Duodenal mucosa (tissue), 2 donors: ENCODE results near the gene RAPGEF2.

Source experiments
- H3K27ac ChIP-seq: one replicate; pipeline ENCODE4 v1.7.0; 2013; ENCODE audit warnings: low read depth, low read length
- H3K27me3 ChIP-seq, 2 donors: one replicate each; pipeline ENCODE4 v1.7.0; 2013; ENCODE audit warnings: low read length in 2 of 2, control low read depth in 1 of 2; ENCODE audit not compliant: insufficient read depth in 2 of 2, control insufficient read depth in 1 of 2
- H3K36me3 ChIP-seq, 2 donors: one replicate each; pipeline ENCODE4 v1.7.0; 2013; ENCODE audit warnings: low read length in 2 of 2, control low read depth in 1 of 2; ENCODE audit not compliant: insufficient read depth in 2 of 2, control insufficient read depth in 1 of 2
- H3K4me1 ChIP-seq, 2 donors: one replicate each; pipeline ENCODE4 v1.7.0; 2013; ENCODE audit warnings: low read length in 2 of 2, control low read depth in 1 of 2; ENCODE audit not compliant: insufficient read depth in 2 of 2, control insufficient read depth in 1 of 2
- H3K4me3 ChIP-seq, 2 donors: one replicate each; pipeline ENCODE4 v1.7.0; 2013; ENCODE audit warnings: low read length in 2 of 2, low read depth in 1 of 2
- H3K9ac ChIP-seq, 2 donors: one replicate each; pipeline ENCODE4 v1.7.0; 2013; ENCODE audit warnings: low read length in 2 of 2, low read depth in 1 of 2
- H3K9me3 ChIP-seq, 2 donors: one replicate each; pipeline ENCODE4 v1.7.0; 2013; ENCODE audit warnings: low read length in 2 of 2, control low read depth in 1 of 2; ENCODE audit not compliant: control insufficient read depth in 1 of 2

Gene RAPGEF2

GRCh38 chr4:159379836-159380235, 277.0 kb downstream of the RAPGEF2 start:
- no peaks in the 10 kb centered on the region for H3K4me1 ChIP-seq
- H3K27ac ChIP-seq, result no peak overlapping the region
- no peaks in the 10 kb centered on the region for H3K9me3 ChIP-seq
- H3K4me3 ChIP-seq, result no peak overlapping the region
- H3K27me3 ChIP-seq, result no peaks in the 10 kb centered on the region
- no peak overlapping the region for H3K9ac ChIP-seq
- H3K36me3 ChIP-seq, result no peaks in the 10 kb centered on the region

- H3K9ac ChIP-seq, result no peak overlapping the region
- no peaks in the 10 kb centered on the region for H3K4me1 ChIP-seq
- no peak overlapping the region for H3K27ac ChIP-seq
- no peak overlapping the region for H3K4me3 ChIP-seq
- H3K9me3 ChIP-seq, result no peaks in the 10 kb centered on the region
- H3K36me3 ChIP-seq, result no peaks in the 10 kb centered on the region
- H3K27me3 ChIP-seq, result no peaks in the 10 kb centered on the region
Measured at GRCh38 chr4:159382856-159383561, 280.1 kb downstream of the RAPGEF2 start.

- Histone ChIP-seq H3K4me1 (no peaks in the 10 kb centered on the region), H3K27me3 (no peaks in the 10 kb centered on the region), H3K27ac (no peak overlapping the region)
Measured at GRCh38 chr4:159383562-159383931, 280.7 kb downstream of the RAPGEF2 start.

GRCh38 chr4:159384017-159384416, 281.1 kb downstream of the RAPGEF2 start:
- Histone ChIP-seq H3K27ac (no peak overlapping the region), H3K27me3 (no peaks in the 10 kb centered on the region), H3K36me3 (no peaks in the 10 kb centered on the region), H3K4me1 (no peaks in the 10 kb centered on the region), H3K9ac (no peak overlapping the region), H3K9me3 (no peaks in the 10 kb centered on the region), H3K4me3 (no peak overlapping the region)

More at GRCh38 chr4:159383562-159383931, 280.7 kb downstream of the RAPGEF2 start:
- Histone ChIP-seq H3K36me3 (no peaks in the 10 kb centered on the region), H3K9me3 (no peaks in the 10 kb centered on the region), H3K4me3 (no peak overlapping the region), H3K9ac (no peak overlapping the region)

GRCh38 chr4:159384632-159385031, 281.8 kb downstream of the RAPGEF2 start:
- no peaks in the 10 kb centered on the region for H3K9me3 ChIP-seq
- H3K4me1 ChIP-seq, result no peaks in the 10 kb centered on the region
- H3K4me3 ChIP-seq, result no peak overlapping the region
- no peaks in the 10 kb centered on the region for H3K36me3 ChIP-seq
- H3K27ac ChIP-seq, result no peak overlapping the region
- no peaks in the 10 kb centered on the region for H3K27me3 ChIP-seq
- H3K9ac ChIP-seq, result no peak overlapping the region

GRCh38 chr4:159386620-159387019, 283.7 kb downstream of the RAPGEF2 start:
- H3K9me3 ChIP-seq, result no peaks in the 10 kb centered on the region
- no peak overlapping the region for H3K9ac ChIP-seq
- no peak overlapping the region for H3K27ac ChIP-seq
- H3K4me3 ChIP-seq, result no peak overlapping the region
- H3K36me3 ChIP-seq, result no peaks in the 10 kb centered on the region
- H3K4me1 ChIP-seq, result no peaks in the 10 kb centered on the region
- no peaks in the 10 kb centered on the region for H3K27me3 ChIP-seq

GRCh38 chr4:159389756-159390155, 286.9 kb downstream of the RAPGEF2 start:
- Histone ChIP-seq H3K36me3 (no peaks in the 10 kb centered on the region), H3K27me3 (no peaks in the 10 kb centered on the region), H3K4me1 (no peaks in the 10 kb centered on the region), H3K4me3 (no peak overlapping the region), H3K27ac (no peak overlapping the region), H3K9me3 (no peaks in the 10 kb centered on the region), H3K9ac (no peak overlapping the region)

- Histone ChIP-seq H3K4me1 (no peaks in the 10 kb centered on the region), H3K4me3 (no peak overlapping the region), H3K27me3 (no peaks in the 10 kb centered on the region), H3K9ac (no peak overlapping the region), H3K9me3 (no peaks in the 10 kb centered on the region), H3K36me3 (no peaks in the 10 kb centered on the region), H3K27ac (no peak overlapping the region)
Measured at GRCh38 chr4:159390648-159391047, 287.8 kb downstream of the RAPGEF2 start.

- H3K36me3 ChIP-seq, result no peaks in the 10 kb centered on the region
- no peak overlapping the region for H3K4me3 ChIP-seq
- H3K4me1 ChIP-seq, result no peaks in the 10 kb centered on the region
- H3K27ac ChIP-seq, result no peak overlapping the region
- no peaks in the 10 kb centered on the region for H3K27me3 ChIP-seq
- no peak overlapping the region for H3K9ac ChIP-seq
- H3K9me3 ChIP-seq, result no peaks in the 10 kb centered on the region
Measured at GRCh38 chr4:159395693-159396092, 292.8 kb downstream of the RAPGEF2 start.

- Histone ChIP-seq H3K9ac (no peak overlapping the region), H3K9me3 (no peaks in the 10 kb centered on the region), H3K4me3 (no peak overlapping the region), H3K4me1 (no peaks in the 10 kb centered on the region), H3K27me3 (no peaks in the 10 kb centered on the region), H3K36me3 (no peaks in the 10 kb centered on the region), H3K27ac (no peak overlapping the region)
Measured at GRCh38 chr4:159396151-159396550, 293.3 kb downstream of the RAPGEF2 start.
